Keratinocyte (primary cell): ENCODE data around the gene C7orf25. TPM values are rescaled to one million over a fixed set of nuclear protein-coding genes. Genes with fewer than 3 reads are reported as not detected.

Experiments
- DNase-seq: peaks from one replicate; pipeline ENCODE4 v3.0.0-alpha.2; 2011; ENCODE audit warnings: low read depth, missing footprints, low spot score
- FAIRE-seq: peaks from 2 replicates; lab custom pipeline; 2011; peaks lifted over from hg19 to GRCh38; lab: Jason Lieb, UNC
- H2AFZ ChIP-seq: 2 replicates; pipeline ENCODE4 v1.6.0; 2012; ENCODE audit warnings: low read length, control low read depth, inconsistent platforms; ENCODE audit not compliant: control insufficient read depth
- H3K27ac ChIP-seq: 2 replicates; pipeline ENCODE4 v1.5.1; 2011; ENCODE audit warnings: low read length; ENCODE audit not compliant: control insufficient read depth, insufficient read depth
- H3K27me3 ChIP-seq: 3 replicates; pipeline ENCODE4 v1.6.0; 2011; ENCODE audit warnings: low read length; ENCODE audit not compliant: control insufficient read depth, insufficient read depth; ENCODE audit errors: extremely low read depth
- H3K36me3 ChIP-seq, 2 experiments: 2 replicates in 1 of 2; 3 replicates in 1 of 2; pipeline ENCODE4 v1.5.1; 2011; ENCODE audit warnings: low read length in 2 of 2, mild to moderate bottlenecking in 1 of 2; ENCODE audit not compliant: control insufficient read depth in 2 of 2, insufficient read depth in 2 of 2; ENCODE audit errors: extremely low read depth in 1 of 2
- H3K4me1 ChIP-seq: 3 replicates; pipeline ENCODE4 v1.5.1; 2011; ENCODE audit warnings: low read length; ENCODE audit not compliant: control insufficient read depth, insufficient read depth; ENCODE audit errors: extremely low read depth
- H3K4me2 ChIP-seq: 3 replicates; pipeline ENCODE4 v1.6.0; 2011; ENCODE audit warnings: low read depth, low read length; ENCODE audit not compliant: control insufficient read depth, insufficient read depth; ENCODE audit errors: extremely low read depth
- H3K4me3 ChIP-seq, 3 experiments: fragments of 200-600 bp in 1 of 3; sonication (generic) in 1 of 3; 2 replicates in 2 of 3; 3 replicates in 1 of 3; pipeline ENCODE4 v1.5.1; 2011 to 2016; ENCODE audit warnings: low read length in 3 of 3, mild to moderate bottlenecking in 3 of 3, control low read depth in 2 of 3, inconsistent platforms in 1 of 3, low read depth in 1 of 3, mixed read lengths in 1 of 3, mixed run types in 1 of 3, moderate library complexity in 1 of 3; ENCODE audit not compliant: control insufficient read depth in 2 of 3, insufficient read depth in 2 of 3; ENCODE audit errors: extremely low read depth in 1 of 3
- H3K79me2 ChIP-seq: 2 replicates; pipeline ENCODE4 v1.6.0; 2012; ENCODE audit warnings: low read length; ENCODE audit not compliant: control insufficient read depth, insufficient read depth
- H3K9ac ChIP-seq: 3 replicates; pipeline ENCODE4 v1.6.0; 2011; ENCODE audit warnings: low read length; ENCODE audit not compliant: control insufficient read depth, insufficient read depth; ENCODE audit errors: extremely low read depth
- H3K9me1 ChIP-seq: 3 replicates; pipeline ENCODE4 v1.6.0; 2011; ENCODE audit warnings: low read length; ENCODE audit not compliant: control insufficient read depth, insufficient read depth; ENCODE audit errors: extremely low read depth
- H3K9me3 ChIP-seq: 2 replicates; pipeline ENCODE4 v1.5.1; 2012; ENCODE audit warnings: low read depth, low read length; ENCODE audit not compliant: control insufficient read depth
- H4K20me1 ChIP-seq: 3 replicates; pipeline ENCODE4 v1.6.0; 2011; ENCODE audit warnings: low read length; ENCODE audit not compliant: control insufficient read depth, insufficient read depth; ENCODE audit errors: extremely low read depth
- EZH2 ChIP-seq: IDR thresholded peaks from one replicate; pipeline ENCODE4 v1.6.1; 2012; ENCODE audit warnings: inconsistent platforms, mild to moderate bottlenecking, low read length, moderate library complexity
- dilution Hi-C: fragments of 300-500 bp; cut with MboI; formaldehyde crosslinking; loops from one replicate; pipeline ENCODE4 v1.7.0; 2020; ENCODE audit warnings: low sequenced_read_pairs; ENCODE audit not compliant: extremely low pct_ligation_motif_present
- polyA plus RNA-seq, 5 experiments: library from polyadenylated mRNA; depleted of rRNA in 3 of 5; stranded (reverse) in 3 of 5; stranded (forward) in 1 of 5; unstranded in 1 of 5; fragments of >200 nt; gene quantifications; 1 replicate in 1 of 5; 2 replicates in 3 of 5; 3 replicates in 1 of 5; pipeline versions ENCODE4 v1.2.1 to v1.2.3, GENCODE V29; 2011 to 2012; ENCODE audit warnings: missing spikeins in 2 of 5, low read depth in 1 of 5, low replicate concordance in 1 of 5
- TF ChIP-seq, protein P1 (sequence below), 3 experiments: IDR thresholded peaks in 1 of 3; conservative IDR thresholded peaks in 1 of 3; optimal IDR thresholded peaks in 1 of 3; 2 replicates in 2 of 3; 3 replicates in 1 of 3; pipeline versions ENCODE3 to v1.5.1; 2011; ENCODE audit warnings: low read length in 3 of 3, mild to moderate bottlenecking in 3 of 3, moderate library complexity in 2 of 3, control low read depth in 1 of 3, inconsistent platforms in 1 of 3; ENCODE audit not compliant: insufficient read depth in 2 of 3; ENCODE audit errors: extremely low read depth in 1 of 3

C7orf25 gene
- polyA plus RNA-seq, 1 donor (not counting 4 experiments of a cell fraction or from before 2014, with no cell fraction given), result 3.1 TPM

DNA sequence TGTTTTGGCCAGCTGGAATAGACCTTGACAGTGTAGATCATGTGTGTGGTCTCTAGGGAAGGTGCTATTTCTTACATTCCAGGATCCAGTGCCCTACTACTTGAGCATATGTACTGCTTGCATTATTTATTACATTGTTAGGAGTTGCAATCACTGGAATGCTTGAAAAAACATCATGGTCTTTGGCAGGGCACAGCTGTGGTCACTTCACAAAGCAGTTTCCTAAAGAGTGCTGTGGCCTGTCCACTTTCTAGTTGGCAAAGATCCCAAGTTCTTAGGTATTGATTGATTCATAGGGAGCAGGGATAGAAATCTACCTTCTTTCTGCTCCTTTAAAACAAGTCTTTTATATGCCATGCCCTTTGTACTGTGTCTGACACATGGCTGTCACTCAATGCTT lies 4.6 kb downstream of the C7orf25 start:
- FAIRE-seq (no peak), DNase-seq (no peak)
- Histone ChIP-seq H3K36me3 (peaks cover 0 to 4% of the 10 kb centered on the region in 2 experiments), H3K79me2 (peaks cover 3% of the 10 kb centered on the region), H3K9me3 (no peaks in the 10 kb centered on the region), H3K4me1 (peaks cover 10% of the 10 kb centered on the region), H3K27ac (no peak overlapping the region), H3K4me2 (no peak overlapping the region), H2AFZ (no peak overlapping the region), H4K20me1 (no peaks in the 10 kb centered on the region), H3K9me1 (no peaks in the 10 kb centered on the region), H3K27me3 (no peaks in the 10 kb centered on the region), H3K4me3 (no peak overlapping the region), H3K9ac (no peak overlapping the region)
- TF ChIP-seq EZH2, result no peak
- TF ChIP-seq, protein P1, sequence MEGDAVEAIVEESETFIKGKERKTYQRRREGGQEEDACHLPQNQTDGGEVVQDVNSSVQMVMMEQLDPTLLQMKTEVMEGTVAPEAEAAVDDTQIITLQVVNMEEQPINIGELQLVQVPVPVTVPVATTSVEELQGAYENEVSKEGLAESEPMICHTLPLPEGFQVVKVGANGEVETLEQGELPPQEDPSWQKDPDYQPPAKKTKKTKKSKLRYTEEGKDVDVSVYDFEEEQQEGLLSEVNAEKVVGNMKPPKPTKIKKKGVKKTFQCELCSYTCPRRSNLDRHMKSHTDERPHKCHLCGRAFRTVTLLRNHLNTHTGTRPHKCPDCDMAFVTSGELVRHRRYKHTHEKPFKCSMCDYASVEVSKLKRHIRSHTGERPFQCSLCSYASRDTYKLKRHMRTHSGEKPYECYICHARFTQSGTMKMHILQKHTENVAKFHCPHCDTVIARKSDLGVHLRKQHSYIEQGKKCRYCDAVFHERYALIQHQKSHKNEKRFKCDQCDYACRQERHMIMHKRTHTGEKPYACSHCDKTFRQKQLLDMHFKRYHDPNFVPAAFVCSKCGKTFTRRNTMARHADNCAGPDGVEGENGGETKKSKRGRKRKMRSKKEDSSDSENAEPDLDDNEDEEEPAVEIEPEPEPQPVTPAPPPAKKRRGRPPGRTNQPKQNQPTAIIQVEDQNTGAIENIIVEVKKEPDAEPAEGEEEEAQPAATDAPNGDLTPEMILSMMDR (optimal IDR thresholded peaks at IDR 0.05 in 1 of 3, IDR thresholded peaks at IDR 0.05 in 1 of 3, conservative IDR thresholded peaks at IDR 0.05 in 1 of 3; ENCODE audit: extremely low read depth in 1 of 3, insufficient read depth in 2 of 3, low read length in 3 of 3), result no peak
- dilution Hi-C loops, result no loop called here

DNA sequence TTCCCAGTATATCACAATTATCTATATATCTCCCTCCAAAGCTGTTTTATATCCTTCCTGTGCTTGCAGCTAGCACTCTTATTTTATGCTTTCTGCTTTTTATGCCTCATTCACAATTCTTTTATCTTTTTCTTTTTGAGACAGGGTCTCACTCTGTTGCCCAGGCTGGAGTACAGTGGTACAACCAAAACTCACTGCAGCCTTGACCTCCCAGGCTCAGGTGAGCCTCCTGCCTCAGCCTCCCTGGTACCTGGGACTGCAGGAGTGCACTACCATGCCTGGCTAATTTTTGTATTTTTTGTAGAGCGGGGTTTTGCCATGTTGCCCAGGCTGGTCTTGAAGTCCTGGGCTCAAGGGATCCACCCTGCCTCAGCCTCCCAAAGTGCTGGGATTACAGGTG lies 5.7 kb downstream of the C7orf25 start:
- H3K9me3 ChIP-seq, result no peaks in the 10 kb centered on the region
- dilution Hi-C loops, result no loop called here
- peaks cover 0 to 4% of the 10 kb centered on the region in 2 experiments for H3K36me3 ChIP-seq
- no peaks in the 10 kb centered on the region for H3K9me1 ChIP-seq
- H3K4me1 ChIP-seq, result peaks cover 6% of the 10 kb centered on the region
- no peaks in the 10 kb centered on the region for H3K27me3 ChIP-seq
- no peak overlapping the region for H2AFZ ChIP-seq
- DNase-seq (no peak), FAIRE-seq (no peak)
- H3K4me3 ChIP-seq, result no peak overlapping the region
- no peak overlapping the region for H3K27ac ChIP-seq
- H3K79me2 ChIP-seq, result peaks cover under 1% of the 10 kb centered on the region
- H3K4me2 ChIP-seq, result no peak overlapping the region
- no peaks in the 10 kb centered on the region for H4K20me1 ChIP-seq
- TF ChIP-seq, protein P1 (optimal IDR thresholded peaks at IDR 0.05 in 1 of 3, IDR thresholded peaks at IDR 0.05 in 1 of 3, conservative IDR thresholded peaks at IDR 0.05 in 1 of 3; ENCODE audit: extremely low read depth in 1 of 3, insufficient read depth in 2 of 3, low read length in 3 of 3), result no peak
- TF ChIP-seq EZH2, result no peak
- H3K9ac ChIP-seq, result no peak overlapping the region
